Hematopoietic multipotent progenitor cell treated with erythropoietin and hydrocortisone succinate and interleukin-3 and kit ligand, for 8 days (in vitro differentiated cells): ENCODE measurements around the gene KCNH6.

ENCODE experiments used
- DNase-seq: peaks from one replicate; pipeline ENCODE4 v3.0.0-alpha.2; 2015

Gene KCNH6

DNA sequence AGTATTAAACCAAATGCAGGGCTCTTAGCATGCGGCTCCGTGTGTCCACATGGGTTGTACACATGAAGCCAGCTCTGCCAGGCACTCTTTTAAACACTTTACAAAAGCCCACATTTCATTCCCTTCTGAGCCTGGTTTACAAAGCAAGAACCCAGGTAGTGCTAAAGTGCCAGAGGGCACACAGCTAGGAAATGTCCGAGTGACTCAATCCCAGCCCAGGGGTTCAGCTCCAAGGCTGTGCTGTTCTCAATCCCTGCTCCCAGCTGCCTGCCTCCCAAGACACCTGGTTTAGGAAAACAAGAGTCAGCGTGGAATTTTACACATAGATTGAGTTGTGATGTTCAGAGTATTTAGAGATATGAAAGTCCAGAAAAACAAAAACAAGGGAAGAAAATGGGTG is 13.8 kb downstream of the KCNH6 start:
- no peak for DNase-seq

DNA sequence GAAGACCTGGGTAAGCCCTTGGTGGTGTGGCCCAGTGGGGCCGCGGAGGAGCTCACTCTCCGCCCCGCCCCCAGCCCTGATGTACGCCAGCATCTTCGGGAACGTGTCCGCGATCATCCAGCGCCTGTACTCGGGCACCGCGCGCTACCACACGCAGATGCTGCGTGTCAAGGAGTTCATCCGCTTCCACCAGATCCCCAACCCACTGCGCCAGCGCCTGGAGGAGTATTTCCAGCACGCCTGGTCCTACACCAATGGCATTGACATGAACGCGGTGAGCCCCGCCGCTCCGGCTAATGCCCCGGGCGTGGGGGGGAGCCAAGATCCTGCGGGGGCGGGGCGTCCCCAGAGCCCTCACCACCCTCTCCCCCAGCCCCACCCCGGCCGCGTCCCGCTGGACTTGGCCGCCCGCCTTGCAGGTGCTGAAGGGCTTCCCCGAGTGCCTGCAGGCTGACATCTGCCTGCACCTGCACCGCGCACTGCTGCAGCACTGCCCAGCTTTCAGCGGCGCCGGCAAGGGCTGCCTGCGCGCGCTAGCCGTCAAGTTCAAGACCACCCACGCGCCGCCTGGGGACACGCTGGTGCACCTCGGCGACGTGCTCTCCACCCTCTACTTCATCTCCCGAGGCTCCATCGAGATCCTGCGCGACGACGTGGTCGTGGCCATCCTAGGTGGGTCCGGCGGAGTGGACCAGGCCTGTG is 15.0 kb downstream of the KCNH6 start:
- DNase-seq = no peak

DNA sequence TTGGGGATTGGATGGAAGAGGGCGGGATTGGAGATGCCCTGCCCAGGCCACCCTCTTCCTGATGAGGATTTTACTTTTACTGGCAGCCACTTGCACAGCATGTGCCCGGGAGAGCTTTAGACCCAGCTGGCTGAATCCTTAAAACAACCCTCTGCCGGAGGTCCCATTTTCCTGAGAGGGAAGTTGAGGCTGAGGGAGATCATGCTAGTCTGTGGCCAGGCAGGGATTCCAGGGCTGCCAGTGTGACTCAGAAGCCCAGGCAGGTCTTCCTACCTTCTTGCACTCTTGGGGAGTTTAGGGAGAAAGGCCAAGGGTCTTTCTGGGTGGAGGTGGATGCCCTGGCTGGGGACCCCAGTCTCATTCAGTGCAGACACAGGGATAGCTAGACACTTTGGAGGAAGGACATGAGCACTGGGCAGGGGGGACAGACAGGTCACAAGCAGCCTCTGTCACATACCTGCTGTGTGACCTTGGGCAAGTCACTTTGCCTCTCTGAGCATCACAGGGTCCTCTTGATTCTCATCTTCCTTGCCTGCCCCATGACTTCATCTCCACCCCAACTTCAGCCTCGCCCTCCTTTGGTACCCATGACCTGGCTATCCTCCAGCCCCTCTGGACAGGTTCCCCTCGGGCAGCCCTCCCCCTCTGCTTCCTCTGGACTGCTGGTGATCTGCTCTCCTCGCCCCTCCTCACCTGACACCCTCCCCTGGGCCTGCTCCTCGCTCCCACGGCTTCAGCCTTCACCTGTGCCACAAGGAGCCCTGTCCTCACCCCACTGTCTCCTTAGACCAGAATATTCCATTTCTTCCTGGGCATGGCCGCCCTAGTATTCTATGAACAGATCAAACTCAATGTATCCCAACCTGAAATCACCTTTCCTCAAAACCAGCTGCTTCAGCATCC is 15.8 kb downstream of the KCNH6 start:
- no peak for DNase-seq

DNA sequence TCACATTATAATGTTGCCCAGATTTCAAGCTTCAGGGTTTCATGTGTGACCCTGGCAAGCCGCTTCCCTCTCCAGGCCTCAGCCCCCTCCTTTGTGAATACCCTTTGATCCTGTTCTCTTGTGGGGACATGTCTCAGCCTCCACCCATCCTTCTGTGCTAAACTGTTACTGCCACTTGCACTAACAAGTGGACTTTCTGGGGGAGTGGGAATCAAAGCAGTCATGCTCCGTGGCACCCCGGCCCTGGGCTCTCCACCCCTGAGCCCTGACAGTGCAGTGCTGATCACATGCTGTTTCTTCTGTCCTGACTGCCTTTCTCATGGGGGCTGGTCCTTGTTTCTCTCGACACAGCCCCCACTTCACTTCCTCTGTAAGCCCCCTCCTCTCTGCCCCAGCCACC is 17.4 kb downstream of the KCNH6 start:
- no peak for DNase-seq

DNA sequence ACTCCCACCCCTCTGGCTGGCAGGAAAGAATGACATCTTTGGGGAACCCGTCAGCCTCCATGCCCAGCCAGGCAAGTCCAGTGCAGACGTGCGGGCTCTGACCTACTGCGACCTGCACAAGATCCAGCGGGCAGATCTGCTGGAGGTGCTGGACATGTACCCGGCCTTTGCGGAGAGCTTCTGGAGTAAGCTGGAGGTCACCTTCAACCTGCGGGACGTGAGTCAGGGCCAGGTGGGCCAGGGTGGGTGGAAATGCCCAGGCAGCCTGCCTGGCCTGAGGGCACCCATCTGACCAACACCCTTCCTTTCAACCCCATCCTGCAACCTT is 19.0 kb downstream of the KCNH6 start:
- DNase-seq = no peak

DNA sequence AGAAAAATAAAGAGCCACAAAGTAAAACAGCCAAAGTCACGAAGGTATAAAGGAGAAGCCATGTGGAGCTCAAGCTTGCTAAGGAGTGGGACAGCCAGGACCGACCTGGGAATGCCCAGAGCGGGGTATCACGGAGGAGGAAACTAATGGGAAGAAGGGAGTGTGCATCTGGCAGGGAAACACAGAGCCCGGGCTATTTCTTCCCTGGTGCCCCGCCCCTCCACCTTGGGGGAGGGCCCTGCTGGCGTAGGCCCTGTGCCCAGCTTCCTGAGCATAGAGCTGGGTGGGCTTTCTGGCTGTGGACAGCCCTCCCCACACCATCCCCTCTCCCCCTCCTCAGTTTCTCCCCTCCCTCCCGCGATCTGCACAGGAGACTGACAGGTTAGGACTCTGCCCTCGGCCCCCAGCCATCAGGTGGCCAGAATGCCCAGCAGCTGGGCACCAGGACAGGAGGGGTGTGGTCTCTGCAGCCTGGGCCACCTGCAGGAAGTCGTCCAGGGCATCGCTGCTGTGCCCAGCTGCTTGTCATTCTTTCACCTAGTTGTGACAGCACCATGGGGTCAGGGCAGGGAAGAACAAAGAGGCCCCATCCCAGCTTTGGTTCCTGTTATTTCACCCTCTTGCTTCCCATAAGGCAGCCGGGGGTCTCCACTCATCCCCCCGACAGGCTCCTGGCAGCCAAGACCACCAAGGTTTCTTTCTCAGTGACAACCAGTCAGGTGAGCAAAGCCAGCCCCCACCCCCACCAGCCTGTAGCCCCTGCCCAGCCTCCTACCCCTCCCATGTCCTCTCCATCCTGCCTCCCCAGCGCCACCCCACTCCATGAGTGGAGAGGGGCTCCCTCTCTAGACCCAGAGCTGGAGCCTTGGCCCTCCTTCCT is 20.0 kb downstream of the KCNH6 start:
- no peak for DNase-seq

DNA sequence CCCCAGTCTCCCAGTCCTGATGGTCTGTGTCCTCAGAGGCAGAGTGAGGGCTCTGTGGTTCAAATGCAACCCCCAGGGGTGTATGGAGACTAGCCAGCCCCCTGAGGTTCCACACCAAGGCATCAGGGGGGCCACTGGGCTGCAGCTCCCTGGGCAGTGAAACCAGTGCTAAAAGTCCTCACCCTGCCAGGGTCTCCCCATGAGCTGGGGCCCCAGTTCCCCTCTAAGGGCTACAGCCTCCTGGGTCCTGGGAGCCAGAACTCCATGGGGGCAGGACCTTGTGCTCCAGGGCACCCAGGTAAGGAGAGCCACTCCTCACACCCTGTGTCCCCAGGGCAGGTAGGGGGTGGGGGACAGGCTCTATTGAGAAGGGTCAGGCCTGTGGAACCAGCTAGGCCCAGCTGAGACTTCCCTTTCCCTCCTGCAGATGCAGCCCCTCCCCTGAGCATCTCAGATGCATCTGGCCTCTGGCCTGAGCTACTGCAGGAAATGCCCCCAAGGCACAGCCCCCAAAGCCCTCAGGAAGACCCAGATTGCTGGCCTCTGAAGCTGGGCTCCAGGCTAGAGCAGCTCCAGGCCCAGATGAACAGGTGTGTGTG is 20.8 kb downstream of the KCNH6 start:
- DNase-seq = no peak

DNA sequence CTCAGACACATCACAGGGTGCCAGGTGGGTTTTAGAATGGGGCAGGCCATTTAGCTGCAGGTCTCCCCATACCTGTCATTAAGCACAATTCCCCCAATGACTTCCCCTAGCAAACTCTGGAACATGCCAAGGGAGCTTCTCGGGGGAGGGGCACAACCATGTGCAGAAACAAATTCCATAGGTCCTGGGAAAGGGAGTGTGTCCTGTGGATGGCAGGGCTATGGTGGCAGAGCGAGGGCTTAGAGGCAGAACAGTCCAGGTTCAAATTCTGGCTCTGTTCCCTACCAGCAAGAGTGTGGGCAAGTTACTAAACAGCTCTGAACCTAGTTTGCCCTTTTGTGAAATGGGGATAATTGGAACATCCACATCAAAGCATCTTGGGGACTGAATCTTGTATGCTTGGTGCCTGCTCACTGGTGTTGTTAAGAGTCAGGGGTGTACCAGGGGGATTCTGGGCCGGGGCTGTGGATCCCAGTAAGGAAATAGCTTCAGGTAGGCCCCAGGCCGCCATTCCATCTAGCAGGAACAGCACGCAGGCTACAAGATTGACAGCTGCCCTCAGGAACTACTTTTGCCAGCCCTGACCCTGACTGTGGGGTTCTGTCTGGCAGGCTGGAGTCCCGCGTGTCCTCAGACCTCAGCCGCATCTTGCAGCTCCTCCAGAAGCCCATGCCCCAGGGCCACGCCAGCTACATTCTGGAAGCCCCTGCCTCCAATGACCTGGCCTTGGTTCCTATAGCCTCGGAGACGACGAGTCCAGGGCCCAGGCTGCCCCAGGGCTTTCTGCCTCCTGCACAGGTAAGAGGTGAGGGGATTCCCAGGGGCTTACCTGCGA is 21.5 kb downstream of the KCNH6 start:
- no peak for DNase-seq

DNA sequence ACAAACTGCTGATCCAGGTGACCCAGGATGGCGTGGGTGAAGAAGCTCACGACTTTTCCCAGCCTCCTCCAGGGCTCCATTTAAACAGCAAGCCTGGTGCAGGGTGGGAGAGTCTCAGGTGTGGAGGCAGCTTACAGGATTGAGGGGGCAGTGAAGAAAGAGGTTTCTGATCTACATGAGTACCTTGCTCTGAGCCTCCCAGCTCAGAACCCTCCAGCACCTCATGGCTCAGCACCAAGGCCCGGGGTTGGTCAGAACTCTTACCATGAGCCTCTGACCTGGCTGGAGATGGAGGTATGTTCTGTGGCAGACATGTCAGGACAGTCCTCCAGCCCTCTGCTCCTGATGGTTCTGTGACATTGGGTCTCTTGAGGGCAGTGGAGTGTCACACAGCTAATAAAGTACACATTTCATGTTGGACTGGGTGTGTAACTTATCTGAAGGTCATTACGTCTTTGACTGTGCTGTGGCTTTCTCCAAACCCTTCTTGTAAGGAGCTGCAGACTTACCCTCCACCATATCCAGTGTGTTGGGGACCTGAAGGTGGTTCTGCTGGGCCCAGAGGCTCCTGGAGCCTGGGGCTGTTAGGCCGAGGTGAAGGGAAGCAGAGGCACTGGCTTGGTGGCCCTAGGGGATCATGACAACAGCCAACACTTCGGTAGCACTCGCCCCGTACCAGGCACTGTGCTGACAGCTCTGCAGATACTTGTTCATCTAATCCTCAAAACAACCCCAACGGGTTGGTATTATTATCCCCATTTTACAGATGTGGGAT is 23.3 kb downstream of the KCNH6 start:
- DNase-seq = no peak

DNA sequence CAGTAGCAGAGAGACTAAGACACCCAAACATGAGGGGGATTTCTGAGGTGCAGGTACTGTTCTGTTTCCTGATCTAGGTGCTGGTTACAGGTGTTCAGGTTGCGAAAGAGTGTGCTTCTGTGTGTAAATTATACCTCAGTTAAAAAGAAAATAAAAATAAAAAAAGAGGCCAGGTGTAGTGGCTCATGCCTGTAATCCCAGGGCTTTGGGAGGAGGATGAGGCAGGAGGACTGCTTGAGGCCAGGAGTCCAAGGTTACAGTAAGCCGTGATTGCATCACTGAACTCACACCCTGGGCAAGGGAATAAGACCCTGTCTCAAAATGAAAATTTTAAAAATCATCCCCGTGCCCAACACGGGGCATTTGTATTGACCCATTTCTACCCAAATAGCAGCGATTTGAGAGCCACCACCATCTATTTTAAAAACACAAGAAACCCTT is 23.9 kb downstream of the KCNH6 start:
- DNase-seq = no peak

DNA sequence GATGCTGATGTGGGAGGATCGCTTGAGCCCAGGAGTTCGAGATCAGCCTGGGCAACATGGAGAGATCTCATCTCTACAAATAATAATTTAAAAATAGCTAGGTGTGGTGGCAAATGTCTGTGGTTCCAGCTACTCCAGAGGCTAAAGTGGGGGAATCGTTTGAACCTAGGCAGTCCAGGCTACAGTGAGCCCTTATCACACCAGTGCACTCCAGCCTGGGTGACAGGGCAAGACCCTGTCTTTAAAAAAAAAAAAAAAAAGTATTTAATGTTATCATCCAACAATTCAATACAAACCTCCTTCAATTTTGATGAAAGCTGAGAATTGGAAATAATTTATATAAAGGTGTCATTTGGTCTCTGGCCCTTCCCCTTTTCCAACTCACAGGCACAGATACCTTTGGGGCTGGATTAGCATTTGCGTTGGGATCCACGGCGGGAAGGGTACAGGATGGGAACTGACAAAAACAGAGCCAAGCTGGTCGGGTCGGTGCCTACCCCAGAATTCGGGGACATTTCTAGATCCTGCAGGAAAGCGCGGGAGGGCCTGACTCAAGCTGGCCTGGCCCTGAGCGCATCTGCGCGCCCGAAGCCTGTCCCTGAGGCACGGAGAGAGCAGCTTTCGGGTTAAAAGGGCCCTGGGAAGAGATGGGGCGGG is 26.3 kb downstream of the KCNH6 start:
- peak; percentile 88 for DNase-seq

DNA sequence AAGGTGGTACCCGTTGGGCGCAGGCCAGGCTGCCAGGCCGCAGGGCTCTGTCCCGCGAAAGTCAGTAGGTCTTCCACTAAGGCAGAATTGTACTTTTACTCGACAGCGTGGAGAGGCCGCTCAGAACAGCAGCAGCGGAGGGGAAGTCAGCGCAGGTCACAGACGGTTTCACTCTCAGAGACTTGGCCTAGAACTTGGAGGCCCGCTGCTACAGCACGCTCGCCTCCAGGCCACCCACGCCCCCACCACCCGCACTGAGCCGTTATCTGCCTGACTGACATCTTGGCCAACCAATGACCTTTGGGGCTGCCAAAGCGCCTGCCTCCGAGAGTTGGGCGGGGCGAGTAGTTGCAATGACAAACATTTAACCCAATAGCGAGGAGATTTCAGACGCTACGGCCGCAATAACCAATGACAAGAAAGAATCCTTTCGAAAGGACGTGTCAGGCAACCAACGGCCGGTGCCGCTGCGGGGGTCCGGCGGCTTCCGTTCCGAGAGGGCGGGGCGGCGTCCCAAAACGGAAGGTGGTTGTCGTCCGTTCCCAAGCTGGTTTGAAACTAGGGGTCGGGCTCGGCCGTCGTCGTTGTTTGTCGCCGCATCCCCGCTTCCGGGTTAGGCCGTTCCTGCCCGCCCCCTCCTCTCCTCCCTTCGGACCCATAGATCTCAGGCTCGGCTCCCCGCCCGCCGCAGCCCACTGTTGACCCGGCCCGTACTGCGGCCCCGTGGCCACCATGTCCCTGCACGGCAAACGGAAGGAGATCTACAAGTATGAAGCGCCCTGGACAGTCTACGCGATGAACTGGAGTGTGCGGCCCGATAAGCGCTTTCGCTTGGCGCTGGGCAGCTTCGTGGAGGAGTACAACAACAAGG is 27.0 kb downstream of the KCNH6 start, which contains the start of gene DCAF7:
Gene DCAF7, plus strand, starts transcription at position 532 of the 871 bp plus-strand sequence. Its CDS starts 201 bp downstream, at position 733.
- DNase-seq = peak; percentile 100

DNA sequence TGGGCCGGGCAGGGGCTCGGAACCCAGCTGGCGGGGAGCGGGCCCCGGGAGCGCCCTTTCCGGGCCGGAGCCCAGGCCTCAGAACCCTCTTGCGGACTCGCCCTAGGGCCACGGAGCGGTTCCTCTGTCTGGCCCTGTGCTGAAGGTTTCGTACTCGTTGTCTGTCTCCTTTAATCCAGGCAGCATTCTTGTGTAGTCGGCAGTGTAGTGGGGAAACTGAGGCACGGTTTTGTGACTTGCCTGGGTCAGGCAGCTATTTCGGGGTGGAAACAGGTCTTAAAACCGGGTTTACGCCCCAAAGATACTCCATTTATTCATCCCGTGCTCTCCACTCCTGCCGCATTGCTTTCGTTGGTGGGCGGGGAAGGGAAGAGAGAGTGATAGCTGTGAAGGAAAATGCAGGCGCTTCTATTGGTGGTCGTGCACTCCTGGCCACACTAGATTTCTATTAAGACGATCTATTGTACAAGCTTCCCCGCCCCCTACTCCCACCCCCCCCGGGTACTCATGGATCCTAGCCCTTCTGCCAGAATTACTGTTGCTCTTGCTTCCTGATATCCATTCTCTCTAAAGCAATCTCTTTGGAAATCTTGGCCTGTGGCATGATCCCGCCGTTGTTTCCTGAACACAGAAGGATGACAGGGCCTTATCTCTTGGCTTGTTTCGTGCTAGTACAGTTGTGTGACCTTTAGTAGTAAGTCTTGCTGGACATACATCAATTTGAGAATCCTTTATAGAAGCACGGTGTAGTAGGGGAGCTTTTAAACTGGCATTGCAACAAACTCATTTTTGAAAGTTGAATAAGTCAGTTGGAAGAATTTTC is 27.9 kb downstream of the KCNH6 start:
- DNase-seq = peak; percentile 66

DNA sequence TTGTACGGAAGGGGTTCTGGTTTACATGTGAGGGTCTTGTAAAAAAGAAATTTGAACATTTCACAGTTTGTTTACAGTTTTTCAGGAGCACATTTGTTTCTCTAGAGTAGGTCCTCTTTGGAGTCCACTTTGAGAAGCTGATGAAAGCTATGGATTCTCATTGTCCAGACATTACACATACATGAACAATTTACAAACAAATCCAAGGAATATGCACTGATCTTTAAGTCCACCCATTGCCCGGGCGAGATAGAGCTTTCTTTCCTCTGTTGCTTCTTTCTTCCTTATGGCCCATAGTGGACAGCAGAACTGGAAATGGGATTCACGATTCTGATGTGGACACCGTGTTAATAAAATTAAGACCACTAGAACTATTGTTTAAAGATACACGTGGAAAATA is 29.1 kb downstream of the KCNH6 start:
- DNase-seq = no peak

DNA sequence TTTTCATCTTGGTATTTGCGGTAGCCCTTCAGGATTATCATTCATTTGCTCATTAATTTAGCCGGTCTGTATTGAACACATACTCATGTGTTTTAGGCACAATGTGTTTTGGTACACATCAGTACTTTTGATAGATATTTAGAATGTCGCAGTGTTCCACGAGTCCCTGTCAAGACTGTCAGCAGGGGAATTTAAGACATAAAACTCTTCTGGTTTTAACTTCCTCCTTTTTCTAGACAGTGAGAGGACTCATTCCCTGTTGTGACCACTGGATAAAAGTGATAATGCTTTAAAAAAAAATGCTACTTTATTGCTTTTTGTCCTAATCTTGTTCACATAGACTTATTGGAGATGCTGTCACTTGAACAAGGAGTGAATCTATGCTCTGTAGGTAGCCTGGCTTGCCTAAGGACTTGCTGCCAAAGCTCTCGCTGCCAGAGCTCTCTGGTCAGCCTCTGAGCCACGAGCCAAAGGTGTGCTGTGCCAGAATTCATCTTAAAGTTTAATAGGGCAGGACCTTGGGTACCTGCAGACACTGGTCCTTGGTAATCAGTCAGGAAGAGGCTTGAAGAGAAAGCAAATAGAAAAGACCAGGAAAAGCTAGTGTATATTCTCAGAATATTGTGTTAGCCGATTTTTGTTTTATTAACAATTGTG is 32.5 kb downstream of the KCNH6 start:
- DNase-seq = no peak

DNA sequence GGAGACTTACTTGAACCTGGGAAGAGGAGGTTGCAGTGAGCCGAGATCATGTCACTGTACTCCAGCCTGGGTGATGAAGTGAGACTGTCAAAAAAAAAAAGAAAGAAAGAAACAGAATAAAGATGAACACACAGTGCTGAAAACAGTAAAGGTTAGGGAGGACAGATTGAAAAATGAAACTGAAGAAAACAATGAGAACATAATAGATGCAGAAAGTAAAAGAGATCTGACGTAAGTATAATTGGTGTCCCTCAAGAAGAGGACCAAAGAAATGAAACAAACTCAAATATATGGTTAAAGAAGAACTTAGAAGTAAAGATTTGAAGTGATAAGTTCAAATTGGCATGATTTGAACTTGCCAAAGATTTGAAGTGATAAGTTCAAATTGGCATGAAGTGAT is 34.3 kb downstream of the KCNH6 start:
- DNase-seq = no peak

DNA sequence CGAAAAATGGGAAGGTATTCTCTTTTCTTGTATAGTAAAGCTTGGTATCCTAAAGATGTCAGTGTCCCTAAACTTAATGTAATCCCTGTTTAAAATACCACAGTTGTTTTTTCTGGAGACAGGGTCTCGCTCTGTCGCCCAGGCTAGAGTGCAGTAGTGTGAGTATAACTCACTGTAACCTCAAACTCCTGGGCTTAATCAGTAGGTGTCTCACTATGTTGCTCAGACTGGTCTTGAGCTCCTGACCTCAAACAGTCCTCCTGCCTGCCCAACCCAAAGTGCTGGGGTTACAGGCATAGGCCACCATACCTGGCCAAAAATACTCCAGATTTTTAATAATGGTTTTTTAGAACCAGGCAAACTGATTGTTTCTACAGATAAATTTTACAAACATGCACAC is 35.3 kb downstream of the KCNH6 start:
- no peak for DNase-seq

DNA sequence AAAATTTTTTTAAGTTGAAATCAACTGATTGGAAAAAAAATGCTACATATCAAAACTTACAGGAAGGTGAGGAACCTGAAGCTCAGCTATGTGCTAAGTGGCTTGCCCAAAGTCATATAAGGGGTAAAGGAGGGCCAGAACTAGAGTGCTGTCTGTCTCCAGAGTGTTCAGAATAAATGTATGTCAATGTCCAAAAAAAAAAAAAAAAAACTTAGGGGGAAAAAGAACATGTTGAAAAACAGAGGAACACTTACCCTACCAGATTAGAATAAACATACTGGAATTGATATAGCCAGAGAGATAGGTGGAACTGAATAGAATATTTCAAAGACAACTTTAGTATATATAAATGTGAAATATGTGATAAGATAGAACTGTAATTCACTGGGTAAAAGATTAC is 38.7 kb downstream of the KCNH6 start:
- no peak for DNase-seq
